Esophagus (tissue), 2 donors: Measurements from ENCODE around the gene PPY. TPM values are rescaled to one million over a fixed set of nuclear protein-coding genes. Genes with fewer than 3 reads are reported as not detected.

Experiments used
- polyA plus RNA-seq, 2 donors: library from polyadenylated mRNA; stranded (reverse); fragments of 200-250 nt; gene quantifications; one replicate each; pipeline ENCODE4 v1.2.3, GENCODE V29; 2013
- donor health status: healthy with polysubstance abuse.
- donor health status: Bipolar disorder and iron deficiency.

PPY gene
- polyA plus RNA-seq, 2 donors: not detected

Other genes with a start within 250 kb of the PPY start
- gene SOST, start 183.7 kb downstream of the PPY start, polyA plus RNA-seq: not detected
- 10 to 100 TPM; 29.4 to 56.8 TPM for gene DUSP3, start 163.5 kb downstream of the PPY start, polyA plus RNA-seq
- gene CFAP97D1, start 162.0 kb downstream of the PPY start, polyA plus RNA-seq: under 1 TPM in 1 of 2 donors, not detected in 1; 0.01 TPM
- gene MPP3, start 109.3 kb downstream of the PPY start, polyA plus RNA-seq: 1 to 10 TPM; 5.6 to 9.6 TPM
- gene CD300LG, start 95.3 kb downstream of the PPY start, polyA plus RNA-seq: under 1 TPM; 0.47 to 0.48 TPM
- under 1 TPM; 0.39 to 0.72 TPM for gene MPP2, start 34.9 kb downstream of the PPY start, polyA plus RNA-seq
- not detected for gene PYY, start 11.5 kb upstream of the PPY start, polyA plus RNA-seq
- 1 to 10 TPM in 1 of 2 donors, under 1 TPM in 1; 0.67 to 1.9 TPM for gene NAGS, start 62.1 kb upstream of the PPY start, polyA plus RNA-seq
- 10 to 100 TPM; 12.9 to 26.5 TPM for gene TMEM101, start 72.5 kb upstream of the PPY start, polyA plus RNA-seq
- 10 to 100 TPM; 25.4 to 46.9 TPM for gene LSM12, start 124.2 kb upstream of the PPY start, polyA plus RNA-seq
- 10 to 100 TPM; 36.3 to 43.5 TPM for gene G6PC3, start 128.3 kb upstream of the PPY start, polyA plus RNA-seq
- 10 to 100 TPM; 45.7 to 54.7 TPM for gene HDAC5, start 181.2 kb upstream of the PPY start, polyA plus RNA-seq
- gene HROB, start 199.5 kb upstream of the PPY start, polyA plus RNA-seq: 1 to 10 TPM; 1.7 to 2.5 TPM
- under 1 TPM; 0.18 to 0.19 TPM for gene ASB16, start 228.2 kb upstream of the PPY start, polyA plus RNA-seq
- gene TMUB2, start 244.5 kb upstream of the PPY start, polyA plus RNA-seq: 10 to 100 TPM; 25.2 to 37.5 TPM